ENCODE measurements around the gene KCNE5. TPM values are rescaled to one million over a fixed set of nuclear protein-coding genes. Genes with fewer than 3 reads are reported as not detected.

Gene KCNE5
- total and polyA plus RNA-seq, 9 of the 15 experiments (the other 6 are each of a cell fraction or from before 2014, with no cell fraction given) = 0.08 to 0.38 (median 0.21) TPM; not detected in 1

DNA sequence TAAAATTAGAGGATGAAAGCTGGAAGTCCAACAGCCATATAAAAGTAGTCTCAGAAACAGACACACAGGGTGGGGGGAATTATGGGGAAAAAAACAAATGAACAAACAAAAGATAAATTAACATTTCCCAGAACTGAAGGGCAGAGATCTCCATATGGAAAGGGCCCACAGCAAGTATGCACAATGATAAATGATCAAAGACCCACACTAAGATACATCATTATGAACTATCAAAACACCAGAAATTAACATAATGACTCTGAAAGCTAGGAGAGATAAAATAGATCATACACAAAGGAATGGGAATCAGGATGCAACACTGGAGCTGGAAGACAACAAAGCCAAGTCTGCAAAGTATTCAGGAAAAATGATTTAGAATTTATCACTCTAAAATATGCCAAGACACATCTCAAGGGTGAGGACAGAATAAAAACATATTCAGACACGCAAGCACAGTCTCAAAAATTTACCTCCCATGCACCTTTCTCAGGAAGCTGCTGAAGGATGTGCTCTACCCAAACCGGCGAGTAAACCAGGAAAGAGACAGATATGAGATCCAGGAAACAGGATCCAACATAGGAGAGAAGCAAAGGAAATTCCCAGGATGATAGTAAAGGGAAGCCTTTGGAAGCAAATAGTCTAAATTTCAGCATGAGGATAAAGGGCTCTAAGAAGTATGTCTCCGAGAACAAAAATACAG lies 30.7 kb upstream of the KCNE5 start:
- Histone ChIP-seq H3K9ac (ENCODE audit: insufficient read depth in 1 of 2, low read depth in 2 of 2, low read length in 2 of 2) (no peak overlapping the region), H3K36me3 (ENCODE audit: control insufficient read depth, insufficient read depth, low read length) (peaks cover 28% of the 10 kb centered on the region; the same call in 2 of the 3 replicates), H2AFZ (ENCODE audit: low read depth, low read length) (no peak overlapping the region), H3K9me3 (replicated peaks; ENCODE audit: control insufficient read depth, insufficient read depth, low read depth, low read length) (no peaks in the 10 kb centered on the region), H3K27ac (ENCODE audit: extremely low read depth, low read depth, low read length) (no peak overlapping the region), H4K20me1 (replicated peaks; ENCODE audit: control insufficient read depth, insufficient read depth, low read length) (no peaks in the 10 kb centered on the region), H3K27me3 (ENCODE audit: control insufficient read depth in 2 of 2, insufficient read depth in 2 of 2, low read length in 2 of 2) (no peaks in the 10 kb centered on the region), H3K79me2 (ENCODE audit: control insufficient read depth, insufficient read depth, low read length) (no peaks in the 10 kb centered on the region), H3K4me3 (no peak overlapping the region), H3K4me1 (replicated peaks in 1 of 2; ENCODE audit: control insufficient read depth in 2 of 2, insufficient read depth in 2 of 2, low read length in 2 of 2) (no peaks in the 10 kb centered on the region), H3K9me1 (ENCODE audit: control insufficient read depth, insufficient read depth, low read length) (no peaks in the 10 kb centered on the region), H3K4me2 (ENCODE audit: insufficient read depth, low read length) (no peak overlapping the region)
- CTCF ChIA-PET (ENCODE audit: low intra/inter-chr PET ratio) = no interaction called here
- no peak for TF ChIP-seq YY1 (IDR thresholded peaks at IDR 0.05; ENCODE audit: borderline replicate concordance in 1 of 3, control insufficient read depth in 1 of 3, extremely low read depth in 1 of 3, insufficient read depth in 3 of 3, insufficient read length in 1 of 3, insufficient replicate concordance in 2 of 3, low read depth in 1 of 3, low read length in 2 of 3)
- TF ChIP-seq, protein P1, sequence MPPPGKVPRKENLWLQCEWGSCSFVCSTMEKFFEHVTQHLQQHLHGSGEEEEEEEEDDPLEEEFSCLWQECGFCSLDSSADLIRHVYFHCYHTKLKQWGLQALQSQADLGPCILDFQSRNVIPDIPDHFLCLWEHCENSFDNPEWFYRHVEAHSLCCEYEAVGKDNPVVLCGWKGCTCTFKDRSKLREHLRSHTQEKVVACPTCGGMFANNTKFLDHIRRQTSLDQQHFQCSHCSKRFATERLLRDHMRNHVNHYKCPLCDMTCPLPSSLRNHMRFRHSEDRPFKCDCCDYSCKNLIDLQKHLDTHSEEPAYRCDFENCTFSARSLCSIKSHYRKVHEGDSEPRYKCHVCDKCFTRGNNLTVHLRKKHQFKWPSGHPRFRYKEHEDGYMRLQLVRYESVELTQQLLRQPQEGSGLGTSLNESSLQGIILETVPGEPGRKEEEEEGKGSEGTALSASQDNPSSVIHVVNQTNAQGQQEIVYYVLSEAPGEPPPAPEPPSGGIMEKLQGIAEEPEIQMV (tag; conservative IDR thresholded peaks at IDR 0.05; ENCODE audit: low read depth) = no peak
- no peak for TF ChIP-seq IRF2 (CRISPR knock-in tag; IDR thresholded peaks at IDR 0.05)
- TF ChIP-seq TFAM (CRISPR knock-in tag; conservative IDR thresholded peaks at IDR 0.05) = no peak
- no peak for TF ChIP-seq BRD9 (IDR thresholded peaks at IDR 0.05; ENCODE audit: low read depth, partially characterized antibody)
- no peak for TF ChIP-seq HDGF (IDR thresholded peaks at IDR 0.05)
- TF ChIP-seq ARID2 (IDR thresholded peaks at IDR 0.05) = no peak
- TF ChIP-seq KDM2B (CRISPR knock-in tag; IDR thresholded peaks at IDR 0.05) = no peak
- 86% methylated on average over 3 of the region's 4 CpGs for WGBS (ENCODE audit: insufficient coverage, low coverage, missing lambda C conversion rate)
- BruUV-seq (replicated peaks) = no TSS peak
- DNase-seq (ENCODE audit: extremely low read depth in 1 of 4, low spot score in 3 of 4) = no peak
- in situ Hi-C loops (cut with MboI) (no loop called here), intact Hi-C loops (cut with micrococcal nuclease) (no loop called here)
- no peak for ATAC-seq
- POLR2A ChIA-PET = no interaction called here
- no peak for FAIRE-seq

All from K562 (cell line).